PC-3 (cell line): ENCODE results near the gene EPS8L2.

Experiments
- EZH2 ChIP-seq: fragments of 300-600 bp; sonication (generic); IDR thresholded peaks from one replicate; pipeline ENCODE4 v1.6.1; 2017; ENCODE audit warnings: antibody characterized with exemption, mild to moderate bottlenecking, low read length; ENCODE audit not compliant: unreplicated experiment
- EZH2phosphoT487 ChIP-seq: fragments of 300-600 bp; sonication (generic); IDR thresholded peaks from 2 replicates; pipeline ENCODE4 v1.6.1; 2018; ENCODE audit warnings: mild to moderate bottlenecking, antibody characterized with exemption, low read length, borderline replicate concordance
- TF ChIP-seq, protein P1 (sequence below): fragments of 300-600 bp; sonication (generic); conservative IDR thresholded peaks from 2 replicates; pipeline ENCODE4 v1.5.1; 2017; ENCODE audit warnings: antibody characterized with exemption, low read depth, mild to moderate bottlenecking, low read length

DNA sequence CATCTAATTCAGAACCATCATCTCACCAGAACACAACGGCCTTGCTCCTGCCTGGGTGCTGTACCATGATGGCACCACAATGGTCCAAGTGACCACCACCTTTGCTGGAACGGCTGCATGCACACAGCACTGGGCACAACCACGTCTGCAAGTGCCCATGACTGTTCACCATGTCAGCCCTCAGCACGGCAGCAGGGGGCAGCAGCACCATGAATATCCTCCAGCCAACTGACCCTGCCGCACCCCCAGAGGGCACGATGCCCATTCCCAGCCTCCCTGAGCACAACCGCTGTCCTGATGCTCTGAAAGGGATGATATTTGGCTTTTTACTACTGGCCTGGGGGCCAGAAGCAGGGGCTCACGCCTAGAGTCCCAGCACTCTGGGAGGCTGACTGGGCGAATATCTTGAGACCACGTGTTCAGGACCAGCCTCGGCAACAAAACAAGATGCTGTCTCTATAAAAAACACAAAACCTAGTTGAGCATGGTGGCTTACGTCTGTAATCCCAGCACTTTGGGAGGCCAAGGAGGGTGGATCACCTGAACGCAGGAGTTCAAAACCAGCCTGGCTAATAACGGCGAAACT is 43.2 kb upstream of the EPS8L2 start:
- TF ChIP-seq, protein P1, sequence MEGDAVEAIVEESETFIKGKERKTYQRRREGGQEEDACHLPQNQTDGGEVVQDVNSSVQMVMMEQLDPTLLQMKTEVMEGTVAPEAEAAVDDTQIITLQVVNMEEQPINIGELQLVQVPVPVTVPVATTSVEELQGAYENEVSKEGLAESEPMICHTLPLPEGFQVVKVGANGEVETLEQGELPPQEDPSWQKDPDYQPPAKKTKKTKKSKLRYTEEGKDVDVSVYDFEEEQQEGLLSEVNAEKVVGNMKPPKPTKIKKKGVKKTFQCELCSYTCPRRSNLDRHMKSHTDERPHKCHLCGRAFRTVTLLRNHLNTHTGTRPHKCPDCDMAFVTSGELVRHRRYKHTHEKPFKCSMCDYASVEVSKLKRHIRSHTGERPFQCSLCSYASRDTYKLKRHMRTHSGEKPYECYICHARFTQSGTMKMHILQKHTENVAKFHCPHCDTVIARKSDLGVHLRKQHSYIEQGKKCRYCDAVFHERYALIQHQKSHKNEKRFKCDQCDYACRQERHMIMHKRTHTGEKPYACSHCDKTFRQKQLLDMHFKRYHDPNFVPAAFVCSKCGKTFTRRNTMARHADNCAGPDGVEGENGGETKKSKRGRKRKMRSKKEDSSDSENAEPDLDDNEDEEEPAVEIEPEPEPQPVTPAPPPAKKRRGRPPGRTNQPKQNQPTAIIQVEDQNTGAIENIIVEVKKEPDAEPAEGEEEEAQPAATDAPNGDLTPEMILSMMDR, result peak; percentile 75
- TF ChIP-seq EZH2 (no peak), EZH2phosphoT487 (no peak)
